ENCODE data around the gene MYOM3.
A peak's percentile ranks its signal among the peaks of the same experiment; 100 is the strongest.

- peak; percentile 79 for TF ChIP-seq CTCF (conservative IDR thresholded peaks at IDR 0.05; ENCODE audit: low read depth, low read length)
- TF ChIP-seq EZH2 (IDR thresholded peaks at IDR 0.05; ENCODE audit: low read length, unreplicated experiment): no peak
- TF ChIP-seq EZH2phosphoT487 (IDR thresholded peaks at IDR 0.05; ENCODE audit: borderline replicate concordance, low read length): no peak
Observed at GRCh38 chr1:24150234-24151174, 38.6 kb upstream of the MYOM3 start.

Data from PC-3 (cell line).